ENCODE results near the gene MRPL23.

Gene MRPL23

GRCh38 chr11:1946812-1947484 is at the start of gene MRPL23:
Gene MRPL23 (plus strand): TSS chr11:1947332. CDS start chr11:1947363, 31 bp downstream.
- DNase-seq, result no peak

- DNase-seq, result no peak
Observed at GRCh38 chr11:1899090-1899489, 48.0 kb upstream of the MRPL23 start.

GRCh38 chr11:1899686-1900085 is 47.4 kb upstream of the MRPL23 start:
- no peak for DNase-seq

GRCh38 chr11:1906181-1906580 is 41.0 kb upstream of the MRPL23 start:
- no peak for DNase-seq

- no peak for DNase-seq
Observed at GRCh38 chr11:1906611-1907423, 40.3 kb upstream of the MRPL23 start.

GRCh38 chr11:1908618-1909017 is 38.5 kb upstream of the MRPL23 start:
- no peak for DNase-seq

- DNase-seq, result no peak
Observed at GRCh38 chr11:1909524-1909923, 37.6 kb upstream of the MRPL23 start.

GRCh38 chr11:1912289-1912878 is 34.7 kb upstream of the MRPL23 start:
- no peak for DNase-seq

- no peak for DNase-seq
Observed at GRCh38 chr11:1913271-1914060, 33.7 kb upstream of the MRPL23 start.

- no peak for DNase-seq
Observed at GRCh38 chr11:1915795-1916131, 31.4 kb upstream of the MRPL23 start.

- no peak for DNase-seq
Observed at GRCh38 chr11:1916132-1916985, 30.8 kb upstream of the MRPL23 start.

GRCh38 chr11:1916986-1917522 is 30.1 kb upstream of the MRPL23 start:
- no peak for DNase-seq

GRCh38 chr11:1917523-1918435 is 29.4 kb upstream of the MRPL23 start:
- no peak for DNase-seq

GRCh38 chr11:1918436-1919315 is 28.5 kb upstream of the MRPL23 start:
- no peak for DNase-seq

GRCh38 chr11:1919391-1920127 is 27.6 kb upstream of the MRPL23 start, which contains the start of gene TNNT3:
Gene TNNT3 (plus strand): TSS chr11:1919703. CDS start chr11:1922875, 3,172 bp downstream.
- no peak for DNase-seq

- no peak for DNase-seq
Observed at GRCh38 chr11:1920128-1920908, 26.8 kb upstream of the MRPL23 start.

GRCh38 chr11:1920909-1921573 is 26.1 kb upstream of the MRPL23 start:
- no peak for DNase-seq

All from KG1 (cell line).